GM18867 (cell line): ENCODE measurements around the gene CCR3.
"Not testable (repeated sequence)": the region's sequence is repeated elsewhere in the genome, so short reads cannot be mapped to it uniquely, and the experiment has no call there.

ENCODE experiments used
- ATAC-seq: cut with Tn5 transposase; IDR thresholded peaks from one replicate; pipeline ENCODE4 v1.9.1; 2021; ENCODE audit warnings: mild to moderate bottlenecking, moderate library complexity; ENCODE audit not compliant: unreplicated experiment

Gene CCR3

GRCh38 chr3:46242120-46242519, at the start of gene CCR3:
Gene CCR3, plus strand, starts transcription at chr3:46242460. Its CDS starts 22,699 bp downstream, at chr3:46265159.
- no peak for ATAC-seq

DNA sequence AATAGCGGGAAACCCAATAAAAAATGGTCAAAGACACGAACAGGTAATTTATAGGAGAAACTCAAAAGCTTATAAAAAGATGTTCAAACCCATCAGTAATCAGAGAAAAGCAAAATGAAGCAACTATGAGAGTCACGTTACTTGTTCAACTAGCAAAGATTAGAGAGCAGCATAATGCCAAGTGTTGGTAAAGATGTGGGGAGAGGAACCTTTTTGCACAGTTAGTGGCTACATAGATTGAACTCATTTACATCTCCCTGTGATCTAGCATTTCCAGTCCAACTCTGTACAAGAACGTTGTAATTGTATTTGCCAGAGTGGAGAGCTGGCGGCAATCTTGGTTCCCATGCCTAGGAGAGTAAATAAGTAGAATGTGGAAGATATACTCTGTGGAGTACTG, 49.3 kb upstream of the CCR3 start:
- ATAC-seq: no peak

- ATAC-seq: no peak
Measured at GRCh38 chr3:46193436-46193835, 48.8 kb upstream of the CCR3 start.

DNA sequence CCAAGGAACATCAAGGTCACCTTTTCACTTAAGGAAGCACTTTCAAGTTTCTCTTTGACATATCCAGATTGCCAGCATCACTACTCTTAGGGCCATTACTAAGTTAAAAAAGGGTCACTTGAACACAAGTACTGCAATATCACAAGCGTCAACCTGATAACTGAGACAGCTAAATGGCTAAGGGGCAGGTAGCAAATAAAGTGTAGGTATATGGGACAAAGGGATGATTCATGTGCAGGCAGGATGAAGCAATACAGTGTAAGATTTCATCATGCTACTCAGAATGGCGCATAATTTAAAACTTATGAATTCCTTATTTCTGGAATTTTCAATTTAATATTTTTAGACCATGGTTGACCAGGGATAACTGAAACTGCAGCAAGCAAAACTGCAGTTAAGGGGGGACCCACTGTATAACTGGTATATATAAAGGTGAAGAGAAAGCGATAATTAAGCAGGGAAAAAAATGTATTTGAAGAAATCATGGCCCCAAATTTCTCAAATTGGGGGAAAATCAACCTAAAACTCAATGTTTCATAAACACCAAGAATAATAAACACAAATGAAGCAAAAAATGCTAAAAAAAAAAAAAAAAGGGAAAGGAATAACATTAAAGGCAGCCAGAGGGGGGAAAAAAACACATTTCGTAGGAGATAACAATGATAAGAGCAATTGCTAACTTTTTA, 47.2 kb upstream of the CCR3 start:
- no peak for ATAC-seq

GRCh38 chr3:46196261-46196957, 45.9 kb upstream of the CCR3 start:
- ATAC-seq: no peak

- ATAC-seq: no peak
Measured at GRCh38 chr3:46200211-46200610, 42.0 kb upstream of the CCR3 start.

DNA sequence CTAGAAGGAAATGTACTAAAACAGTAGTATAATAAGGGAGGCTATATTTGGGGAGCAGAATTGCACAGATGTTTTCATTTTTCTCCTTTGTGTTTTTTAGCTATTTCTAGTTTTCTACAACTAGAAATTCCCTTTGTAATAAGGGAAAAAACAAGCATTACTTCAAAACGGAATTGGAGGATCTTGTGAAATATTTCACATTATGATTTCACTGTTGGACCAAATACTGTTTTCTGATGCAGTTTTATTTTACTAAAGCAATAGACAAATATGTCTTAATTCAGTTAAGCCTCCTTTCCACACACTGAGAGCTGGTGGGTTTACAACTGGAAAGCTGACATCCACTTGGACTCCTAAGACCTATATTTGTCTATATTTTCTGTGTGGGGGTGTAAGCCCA, 41.5 kb upstream of the CCR3 start:
- no peak for ATAC-seq

DNA sequence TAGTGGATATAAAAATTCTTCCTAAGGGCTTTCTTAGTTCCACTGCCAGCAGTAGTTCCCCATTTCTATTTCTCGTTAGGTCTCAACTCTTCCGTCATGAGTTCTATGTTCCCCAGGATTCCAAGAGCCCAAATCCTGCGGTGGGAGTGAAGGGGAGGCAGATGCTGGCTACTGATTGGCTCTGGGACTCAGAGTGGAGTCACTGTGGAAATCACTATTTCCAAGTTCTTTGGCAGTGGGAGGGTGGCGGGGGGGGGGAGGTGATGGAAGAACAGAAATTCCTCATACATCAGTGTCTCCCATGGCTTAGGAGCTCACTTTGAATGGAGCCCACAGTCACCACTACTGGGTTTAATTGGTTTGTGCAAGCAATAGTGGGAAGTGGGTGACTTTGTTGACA, 39.7 kb upstream of the CCR3 start:
- ATAC-seq: no peak

- no peak for ATAC-seq
Measured at GRCh38 chr3:46203681-46204080, 38.6 kb upstream of the CCR3 start.

GRCh38 chr3:46205286-46205960, 36.8 kb upstream of the CCR3 start:
- ATAC-seq: no peak

- no peak for ATAC-seq
Measured at GRCh38 chr3:46206282-46207015, 35.8 kb upstream of the CCR3 start.

- not testable (repeated sequence) for ATAC-seq
Measured at GRCh38 chr3:46207514-46207913, 34.7 kb upstream of the CCR3 start.

DNA sequence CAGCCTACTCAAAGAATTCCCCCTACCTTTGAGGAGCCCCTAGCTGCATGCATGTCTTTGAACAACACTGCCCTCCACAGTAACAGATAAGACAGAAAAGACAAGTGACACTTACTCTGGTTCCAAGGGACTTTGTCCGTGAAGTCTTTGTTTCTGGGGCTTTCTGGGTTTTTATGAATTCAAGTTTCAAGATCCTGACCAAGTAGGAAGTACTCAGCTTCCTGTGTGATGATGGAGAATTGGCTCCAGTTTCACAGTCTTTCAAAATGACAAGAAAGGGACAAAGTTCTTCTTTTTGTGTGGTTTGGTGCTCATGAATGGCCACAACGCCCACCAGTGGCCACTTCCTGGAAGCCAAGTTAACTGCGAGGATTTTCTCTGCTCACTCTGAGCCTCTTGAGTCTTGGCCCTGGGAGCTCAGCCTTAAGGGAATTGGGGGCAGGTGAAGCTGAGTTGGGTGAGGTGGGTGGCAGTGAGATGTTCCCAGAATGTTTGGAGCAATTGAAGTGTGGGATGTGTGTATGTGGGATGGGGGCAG, 34.0 kb upstream of the CCR3 start, which contains the start of gene CCR1:
Gene CCR1, minus strand, starts transcription at position 147 of the 538 bp plus-strand sequence. CDS start 4,000 bp downstream, outside the sequence.
- no peak for ATAC-seq

- ATAC-seq: no peak
Measured at GRCh38 chr3:46209053-46209452, 33.2 kb upstream of the CCR3 start.

GRCh38 chr3:46209746-46210470, 32.4 kb upstream of the CCR3 start:
- no peak for ATAC-seq

DNA sequence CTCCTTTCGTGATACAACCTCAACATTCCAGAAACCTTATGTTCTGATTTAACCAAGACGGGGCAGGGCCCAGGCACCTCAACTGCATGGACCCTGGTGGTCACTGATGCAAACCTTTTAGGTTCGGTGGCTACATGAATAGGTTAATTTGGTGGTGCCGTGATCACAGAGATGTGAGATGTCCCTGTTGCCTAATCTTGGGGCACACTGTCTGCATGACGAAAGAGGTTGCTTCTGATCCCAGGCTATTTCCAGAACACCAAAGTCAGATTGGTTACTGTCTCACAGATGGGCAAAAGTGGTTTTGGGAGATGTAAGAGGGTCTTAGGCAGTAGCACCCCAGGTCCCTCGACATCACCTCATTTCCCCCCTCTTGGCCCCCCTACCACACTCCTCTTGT, 30.2 kb upstream of the CCR3 start:
- ATAC-seq: no peak

GRCh38 chr3:46213201-46213600, 29.1 kb upstream of the CCR3 start:
- no peak for ATAC-seq

DNA sequence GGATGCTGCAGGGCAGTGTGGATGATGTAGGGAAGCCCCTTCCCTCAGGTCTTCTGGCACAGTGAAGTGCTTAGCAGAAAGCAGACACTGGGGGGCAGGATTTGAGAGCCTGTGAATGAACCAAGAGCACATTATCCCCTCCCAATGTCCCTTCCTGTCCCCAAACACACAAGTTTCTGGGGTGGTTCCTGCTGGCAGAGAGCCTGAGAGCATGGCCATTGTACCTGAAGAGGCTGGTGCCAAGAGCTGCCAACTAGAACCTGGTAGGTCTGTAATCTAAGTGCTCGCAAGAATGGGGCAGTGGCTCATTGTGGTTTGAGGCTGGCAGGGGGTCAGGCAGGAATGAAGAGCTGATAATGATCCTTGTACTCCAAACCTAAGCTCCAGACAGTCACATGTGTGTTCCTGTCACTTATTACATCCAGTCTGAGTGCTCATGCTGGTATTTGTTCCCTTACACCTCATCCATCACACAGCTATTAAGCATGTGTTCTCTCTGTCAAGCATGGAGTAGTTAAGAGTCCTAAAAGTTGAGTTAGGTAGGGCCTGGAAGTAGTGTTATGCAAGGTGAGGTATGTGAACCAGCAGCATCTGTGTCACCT, 27.4 kb upstream of the CCR3 start:
- no peak for ATAC-seq

DNA sequence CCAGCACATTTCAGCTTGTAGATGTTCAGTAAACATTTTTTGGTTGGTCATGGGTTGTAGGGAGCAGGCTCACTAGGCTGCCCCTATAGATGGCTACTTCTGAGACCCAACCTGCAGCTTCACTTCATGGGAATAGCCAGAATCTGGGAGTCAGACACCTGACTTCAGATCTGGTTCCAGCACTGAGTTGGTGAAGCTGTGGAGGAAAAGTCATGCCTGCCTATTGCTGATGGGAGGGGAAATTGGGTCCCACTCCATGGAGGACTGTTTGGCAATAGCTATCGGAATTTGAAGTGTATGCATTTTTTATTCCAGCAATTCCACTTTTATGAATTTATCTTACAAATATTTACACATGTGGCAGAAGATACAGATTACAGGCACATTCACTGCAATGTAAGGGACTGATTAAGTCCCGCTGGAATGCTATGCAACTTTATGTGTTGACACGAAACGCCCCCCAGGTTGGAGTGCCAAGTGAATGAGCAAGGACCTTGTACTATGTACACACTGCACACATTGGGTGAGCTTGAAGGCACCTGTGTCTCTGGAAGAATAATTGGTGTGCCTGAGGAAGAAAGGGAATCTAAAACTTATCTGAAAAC, 26.3 kb upstream of the CCR3 start:
- ATAC-seq: no peak
